OCI-M2 (cell line): Measurements from ENCODE around the gene TM4SF5.

ENCODE experiments used
- DNase-seq: peaks from one replicate; lab custom pipeline; 2025; ENCODE audit not compliant: unreplicated experiment; lab: John Stamatoyannopoulos, UW

Gene TM4SF5

DNA sequence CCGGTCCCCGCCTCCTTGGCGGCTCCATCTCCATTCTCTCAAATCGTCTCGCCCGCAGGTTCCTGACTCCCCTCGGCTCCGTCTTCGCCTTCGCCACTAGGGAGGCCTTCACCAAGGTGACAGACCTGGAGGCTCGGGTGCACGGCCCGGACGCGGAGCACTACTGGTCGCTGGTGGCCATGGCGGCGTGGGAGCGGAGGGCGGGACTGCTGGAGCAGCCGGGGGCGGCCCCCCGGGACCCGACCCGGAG lies 17.9 kb downstream of the TM4SF5 start:
- DNase-seq, result no peak

DNA sequence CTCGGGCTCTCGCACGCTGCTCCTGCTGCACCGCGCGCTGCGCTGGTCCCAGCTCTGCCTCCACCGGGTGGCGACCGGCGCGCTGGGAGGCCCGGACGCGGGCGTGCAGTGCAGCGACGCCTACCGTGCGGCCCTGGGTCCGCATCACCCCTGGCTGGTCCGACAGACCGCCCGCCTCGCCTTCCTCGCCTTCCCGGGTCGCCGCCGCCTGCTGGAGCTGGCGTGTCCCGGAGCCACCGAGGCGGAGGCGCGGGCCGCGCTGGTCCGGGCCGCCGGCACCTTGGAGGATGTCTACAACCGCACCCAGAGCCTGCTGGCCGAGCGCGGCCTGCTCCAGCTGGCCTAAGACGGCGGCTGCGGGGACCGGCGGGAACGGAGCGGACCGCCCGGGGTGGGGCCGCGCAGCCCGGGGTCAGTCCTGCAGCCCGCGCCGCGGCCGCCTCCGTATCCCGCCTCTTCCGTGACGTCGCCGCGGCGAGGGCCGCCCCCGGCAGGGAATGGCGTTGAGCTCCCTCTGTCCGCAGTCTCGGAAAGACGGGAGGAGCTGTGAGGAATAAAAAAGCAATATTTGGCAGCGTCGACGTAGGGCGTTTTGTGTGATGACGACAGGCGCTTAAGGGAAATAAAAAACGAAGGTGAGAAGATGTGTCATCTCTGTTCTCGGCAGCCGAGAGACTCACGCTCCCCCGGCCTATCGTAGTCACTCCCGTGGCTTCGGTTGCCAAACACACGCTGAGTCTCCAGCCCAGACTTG lies 18.4 kb downstream of the TM4SF5 start:
- peak; percentile 26 for DNase-seq

DNA sequence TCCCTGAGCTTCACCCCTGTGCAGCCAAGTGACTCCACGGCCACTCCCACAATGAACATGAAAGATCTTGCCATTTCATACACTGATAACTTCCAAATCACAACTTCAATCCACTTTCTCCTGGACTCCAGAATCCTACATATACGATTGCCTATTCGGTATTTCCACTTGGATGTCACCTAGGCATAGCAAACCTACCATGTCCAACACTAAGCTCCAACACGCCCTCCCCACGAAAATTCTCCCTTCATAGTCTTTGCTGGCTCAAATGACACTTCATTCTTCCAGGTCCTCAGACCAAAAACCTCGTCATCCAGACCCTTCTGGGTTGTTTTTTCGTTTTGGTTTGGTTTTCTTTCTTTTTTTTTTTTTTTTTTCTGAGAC lies 19.0 kb downstream of the TM4SF5 start:
- no peak for DNase-seq

DNA sequence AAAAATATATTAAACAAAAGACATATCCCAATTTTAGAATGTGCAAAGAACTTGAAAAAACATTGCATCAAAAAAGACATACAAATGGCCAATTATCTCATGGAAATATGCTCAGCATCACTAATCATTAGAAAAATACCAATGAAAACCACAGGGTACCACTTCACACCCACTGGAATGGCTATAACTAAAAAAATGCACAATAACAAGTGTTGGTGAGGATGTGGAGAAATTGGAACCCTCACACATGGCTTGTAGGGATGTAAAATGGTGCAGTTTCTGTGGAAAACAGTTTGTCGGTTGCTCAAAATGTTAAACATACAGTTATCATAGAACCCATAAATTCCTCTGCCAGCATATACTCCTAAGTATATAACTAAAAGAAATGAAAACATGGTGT lies 23.5 kb downstream of the TM4SF5 start:
- DNase-seq, result no peak

DNA sequence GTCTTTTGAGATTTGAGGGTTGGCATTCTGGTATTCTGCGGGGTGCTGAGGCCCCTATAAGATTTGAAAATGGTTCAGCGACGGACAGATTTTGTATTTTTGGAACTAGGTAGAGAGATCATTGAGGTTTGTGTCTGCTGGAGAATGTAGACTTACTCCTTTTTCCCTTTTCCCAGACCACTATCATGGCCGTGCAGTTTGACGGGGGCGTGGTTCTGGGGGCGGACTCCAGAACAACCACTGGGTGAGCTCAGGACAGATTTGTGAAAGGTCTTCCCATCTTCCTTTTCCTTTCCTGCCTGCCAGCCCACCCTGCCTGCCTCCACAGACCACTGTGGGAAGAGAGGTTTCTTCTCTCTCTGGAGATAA lies 24.9 kb downstream of the TM4SF5 start:
- no peak for DNase-seq

DNA sequence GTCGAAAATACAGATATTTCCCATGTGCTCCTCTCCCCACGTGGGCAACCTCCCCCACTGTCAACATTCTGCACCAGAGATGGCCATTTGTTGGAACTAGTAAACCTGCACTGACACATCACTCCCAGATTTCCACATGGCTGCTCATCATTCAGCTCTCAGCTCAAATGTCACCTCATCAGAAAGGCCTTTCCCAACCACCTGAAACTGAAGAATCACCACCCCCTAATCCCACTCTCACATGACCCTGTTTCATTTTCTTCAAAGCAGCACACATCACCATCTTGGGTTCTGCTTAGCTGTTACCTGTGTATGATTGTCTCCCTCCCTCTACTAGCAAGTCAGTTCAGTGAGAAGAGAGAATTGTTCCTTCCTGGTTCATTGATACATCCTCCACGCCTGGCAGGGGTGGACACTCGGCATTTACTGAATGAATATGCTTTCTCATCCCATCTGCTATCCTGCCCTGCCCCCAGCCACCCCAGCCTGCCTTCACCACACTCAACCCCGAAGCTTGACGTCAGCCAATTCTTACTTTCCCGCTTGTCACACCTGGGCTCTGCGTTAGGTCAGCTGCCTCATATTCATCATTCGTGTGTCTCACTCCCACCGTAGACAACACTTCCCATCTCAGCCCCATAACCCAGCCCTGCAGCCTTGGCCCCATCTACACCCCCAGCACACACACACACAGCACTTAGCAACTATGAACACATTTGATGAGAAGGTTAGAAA lies 28.9 kb downstream of the TM4SF5 start:
- DNase-seq, result no peak

DNA sequence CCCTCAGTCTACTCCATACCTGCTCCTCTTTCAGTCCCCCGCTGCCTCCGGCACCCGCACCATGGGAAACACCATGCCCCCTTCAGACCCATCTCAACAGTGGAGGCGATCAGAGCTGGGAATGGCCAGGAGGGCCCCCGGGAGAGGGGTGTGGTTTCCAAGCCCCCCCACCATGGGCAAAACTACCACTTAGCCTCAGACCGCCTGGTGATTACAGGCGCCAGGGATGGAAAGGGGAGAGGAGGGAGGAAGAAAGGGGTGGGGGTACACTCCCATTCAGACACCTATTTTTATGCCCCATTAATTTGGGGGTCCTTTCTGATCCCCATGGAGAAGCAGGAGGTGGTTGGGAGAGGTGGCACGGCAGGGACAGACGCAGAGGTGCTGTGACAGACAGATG lies 30.5 kb downstream of the TM4SF5 start, which contains the start of gene C17orf114:
C17orf114 (minus strand) TSS at position 101 of the 400 bp plus-strand sequence.
- DNase-seq, result no peak

DNA sequence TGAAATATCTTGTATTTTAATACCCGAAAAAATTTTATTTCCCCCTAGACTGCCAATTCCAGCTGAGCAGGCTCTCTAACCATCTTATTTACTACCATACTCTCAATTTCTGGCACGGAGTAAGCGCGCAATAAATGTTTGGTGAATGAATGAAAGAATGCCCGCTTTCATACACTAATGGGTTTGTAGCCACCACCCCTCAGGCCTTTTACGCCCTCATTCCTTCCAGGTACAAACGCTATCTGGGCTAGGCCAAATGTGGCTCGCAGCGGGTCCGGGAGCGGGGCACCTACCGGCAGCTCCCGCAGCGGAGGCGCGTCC lies 34.7 kb downstream of the TM4SF5 start:
- DNase-seq, result no peak

DNA sequence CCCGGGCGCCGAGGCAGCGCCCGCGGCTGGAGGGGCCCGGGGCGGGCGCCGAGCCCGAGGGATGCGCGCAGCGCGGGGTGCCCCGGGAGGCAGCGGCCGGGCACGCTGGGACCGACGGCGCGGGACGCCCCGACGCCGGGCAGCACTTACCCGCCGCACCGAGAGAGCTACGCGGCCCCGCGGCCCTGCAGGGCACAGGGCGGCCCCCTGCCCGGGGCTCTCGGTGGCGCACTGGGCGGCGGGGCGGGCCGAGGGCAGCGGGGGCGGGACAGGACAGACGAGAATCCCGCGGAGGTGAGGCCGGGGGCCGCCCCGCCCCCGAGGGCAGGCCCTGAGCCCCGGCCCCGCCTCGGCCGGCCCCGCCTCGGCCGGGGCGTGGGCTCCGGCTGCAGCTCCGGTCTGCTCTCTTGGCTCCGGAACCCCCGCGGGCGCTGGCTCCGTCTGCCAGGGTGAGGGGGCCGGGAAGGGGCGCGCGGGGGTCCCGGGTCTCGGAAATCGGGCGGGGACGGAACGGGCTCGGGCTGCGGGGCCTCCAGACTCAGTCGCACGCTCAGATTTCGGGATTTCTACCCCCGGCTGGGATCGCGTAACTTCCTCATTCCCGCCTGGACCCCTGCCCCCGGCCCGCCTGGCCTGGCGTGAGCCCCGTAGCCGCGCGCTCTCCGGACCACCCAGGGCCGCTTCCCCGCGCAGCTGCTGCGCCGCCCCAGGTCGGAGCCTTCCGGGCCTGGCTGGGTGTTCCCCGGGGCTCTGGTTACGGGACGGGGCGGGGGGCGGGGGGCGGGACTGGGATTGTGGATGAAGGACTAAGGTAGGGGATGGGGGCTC lies 35.3 kb downstream of the TM4SF5 start, which contains the start of gene PLD2:
PLD2 (plus strand) TSS at position 376 of the 828 bp plus-strand sequence. CDS start 621 bp downstream, outside the sequence.
- peak; percentile 8 for DNase-seq

DNA sequence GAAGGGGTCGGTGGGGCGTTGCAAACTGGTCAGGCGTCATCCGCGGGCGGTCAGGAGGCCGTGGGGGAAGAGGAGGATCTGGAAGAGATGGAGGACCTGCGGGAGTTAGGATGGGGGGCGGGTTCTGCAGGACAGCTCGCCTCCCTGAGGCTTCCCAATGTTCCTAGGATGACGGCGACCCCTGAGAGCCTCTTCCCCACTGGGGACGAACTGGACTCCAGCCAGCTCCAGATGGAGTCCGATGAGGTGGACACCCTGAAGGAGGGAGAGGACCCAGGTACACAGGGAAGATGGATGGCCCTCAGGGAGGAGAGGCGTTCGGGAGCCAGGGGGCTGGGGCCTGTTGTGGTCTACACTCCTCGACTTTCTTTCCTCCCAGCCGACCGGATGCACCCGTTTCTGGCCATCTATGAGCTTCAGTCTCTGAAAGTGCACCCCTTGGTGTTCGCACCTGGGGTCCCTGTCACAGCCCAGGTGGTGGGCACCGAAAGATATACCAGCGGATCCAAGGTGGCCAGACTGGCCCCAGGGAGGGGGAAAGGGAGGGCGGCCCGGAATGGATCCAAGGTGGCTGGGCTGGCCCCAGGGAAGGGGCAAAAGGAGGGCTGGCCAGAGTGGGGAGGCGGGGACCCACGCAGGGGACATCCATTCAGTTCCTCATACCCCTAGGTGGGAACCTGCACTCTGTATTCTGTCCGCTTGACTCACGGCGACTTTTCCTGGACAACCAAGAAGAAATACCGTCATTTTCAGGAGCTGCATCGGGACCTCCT lies 36.1 kb downstream of the TM4SF5 start:
- DNase-seq, result no peak

DNA sequence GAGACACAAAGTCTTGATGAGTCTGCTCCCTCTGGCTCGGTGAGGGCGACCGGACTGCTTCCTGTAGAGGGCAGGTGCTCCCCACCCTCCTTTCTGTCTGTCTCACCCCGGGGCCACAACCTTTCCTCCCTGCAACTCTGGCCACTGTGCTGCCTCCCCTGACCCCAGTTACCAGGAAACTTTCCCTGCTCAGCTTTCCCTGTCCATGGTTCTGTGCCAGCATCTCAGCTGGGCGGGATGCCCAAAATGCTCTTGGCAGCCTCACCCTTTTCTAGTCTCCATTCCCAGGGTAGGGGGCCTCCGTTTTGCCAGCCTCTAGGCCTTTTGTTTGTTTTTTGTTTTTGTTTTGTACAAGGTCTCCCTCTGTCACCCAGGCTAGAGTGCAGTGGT lies 36.7 kb downstream of the TM4SF5 start:
- DNase-seq, result no peak

DNA sequence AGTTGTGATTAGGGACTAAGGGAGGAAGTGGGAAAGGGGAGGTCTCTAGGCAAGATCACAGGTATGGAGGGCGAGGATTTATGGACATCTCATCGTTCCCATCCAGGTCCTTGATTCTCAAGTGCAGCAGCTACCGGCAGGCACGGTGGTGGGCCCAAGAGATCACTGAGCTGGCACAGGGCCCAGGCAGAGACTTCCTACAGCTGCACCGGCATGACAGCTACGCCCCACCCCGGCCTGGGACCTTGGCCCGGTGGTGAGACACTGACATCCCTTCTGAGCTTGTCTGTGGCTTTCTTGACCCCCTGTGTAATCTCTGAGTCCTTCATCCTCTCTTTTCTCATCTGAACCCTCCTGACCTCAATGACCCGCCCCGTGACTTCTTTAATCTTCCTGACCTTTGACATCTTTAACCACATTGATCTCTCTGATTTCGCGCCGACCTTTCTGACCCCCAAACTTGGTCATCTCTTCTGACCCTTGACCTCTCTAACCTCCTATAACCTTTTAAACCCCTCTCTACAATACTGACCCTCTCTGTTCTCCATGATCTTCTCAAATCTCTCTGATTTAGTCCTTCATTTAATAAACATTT lies 39.1 kb downstream of the TM4SF5 start:
- DNase-seq, result no peak

DNA sequence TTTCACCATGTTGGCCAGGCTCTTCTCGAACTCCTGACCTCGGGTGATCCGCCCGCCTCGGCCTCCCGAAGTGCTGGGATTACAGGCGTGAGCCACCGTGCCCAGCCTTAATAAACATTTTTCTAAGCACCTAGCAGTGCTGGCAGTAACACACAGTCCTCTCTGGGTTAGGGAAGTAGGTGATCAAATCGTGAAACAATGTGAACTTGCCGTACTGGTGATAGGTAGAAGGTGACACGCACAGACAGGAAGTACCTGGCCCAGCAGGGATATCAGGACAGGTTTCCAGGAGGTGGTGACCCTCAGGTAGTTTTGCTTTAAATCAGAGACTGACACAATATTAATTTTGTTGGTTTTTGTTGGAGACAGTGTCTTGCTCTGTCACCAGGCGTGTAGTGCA lies 39.8 kb downstream of the TM4SF5 start:
- DNase-seq, result no peak

DNA sequence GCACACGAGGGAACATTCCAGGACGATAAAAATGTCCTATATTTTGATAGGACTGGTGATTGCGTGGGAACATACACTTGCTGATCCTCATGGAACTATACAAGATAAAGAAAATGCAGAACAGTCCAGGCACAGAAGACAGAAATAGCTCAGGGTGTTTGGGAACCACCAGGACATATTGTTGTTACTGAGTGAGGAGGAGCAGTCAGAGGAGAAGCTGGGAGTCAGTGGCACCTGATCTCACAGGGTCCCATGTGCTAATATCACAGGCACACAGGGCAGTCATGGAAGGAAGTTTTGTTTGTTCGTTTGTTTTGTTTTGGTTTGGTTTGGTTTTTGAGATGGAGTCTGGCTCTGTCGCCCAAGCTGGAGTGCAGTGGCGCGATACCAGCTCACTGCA lies 41.0 kb downstream of the TM4SF5 start:
- no peak for DNase-seq

DNA sequence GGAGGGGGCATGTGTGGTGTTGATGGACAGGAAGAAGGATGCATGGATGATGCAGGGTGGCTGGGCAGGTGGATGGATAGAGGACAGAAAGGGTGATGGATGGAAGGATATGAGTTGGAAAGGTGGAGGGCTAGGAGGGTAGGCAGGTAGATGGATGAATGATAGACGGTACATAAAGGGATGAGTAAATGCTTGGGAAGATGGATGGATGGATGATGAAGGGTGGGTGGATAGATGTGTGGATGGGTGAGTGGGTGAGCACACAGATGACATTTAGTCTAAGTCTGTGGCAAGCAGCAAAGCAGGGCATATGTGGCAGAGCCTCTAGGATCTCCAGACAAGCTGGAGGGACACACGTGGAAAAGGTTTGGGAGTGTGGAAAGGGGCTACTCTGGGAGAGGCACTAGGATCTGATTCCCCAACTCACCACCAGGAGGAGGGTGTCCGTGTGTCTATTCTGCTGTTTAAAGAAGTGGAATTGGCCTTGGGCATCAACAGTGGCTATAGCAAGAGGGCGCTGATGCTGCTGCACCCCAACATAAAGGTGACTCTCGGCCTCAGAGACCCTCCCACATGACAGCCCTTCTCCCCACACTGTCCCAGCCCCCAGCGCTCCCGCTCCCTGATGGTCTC lies 43.5 kb downstream of the TM4SF5 start:
- DNase-seq, result no peak

DNA sequence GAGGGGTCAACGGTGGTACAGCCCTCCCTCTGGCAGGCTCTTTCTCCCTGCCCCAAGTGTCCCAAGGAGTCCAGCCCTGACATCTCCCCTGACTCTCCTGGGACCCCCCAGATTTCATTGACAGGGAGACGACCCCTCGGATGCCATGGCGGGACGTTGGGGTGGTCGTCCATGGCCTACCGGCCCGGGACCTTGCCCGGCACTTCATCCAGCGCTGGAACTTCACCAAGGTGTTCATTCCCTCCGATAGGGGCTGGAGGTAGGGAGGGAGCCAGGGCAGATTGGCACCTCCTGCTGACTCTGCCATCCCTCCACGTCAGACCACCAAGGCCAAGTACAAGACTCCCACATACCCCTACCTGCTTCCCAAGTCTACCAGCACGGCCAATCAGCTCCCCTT lies 45.1 kb downstream of the TM4SF5 start:
- no peak for DNase-seq

DNA sequence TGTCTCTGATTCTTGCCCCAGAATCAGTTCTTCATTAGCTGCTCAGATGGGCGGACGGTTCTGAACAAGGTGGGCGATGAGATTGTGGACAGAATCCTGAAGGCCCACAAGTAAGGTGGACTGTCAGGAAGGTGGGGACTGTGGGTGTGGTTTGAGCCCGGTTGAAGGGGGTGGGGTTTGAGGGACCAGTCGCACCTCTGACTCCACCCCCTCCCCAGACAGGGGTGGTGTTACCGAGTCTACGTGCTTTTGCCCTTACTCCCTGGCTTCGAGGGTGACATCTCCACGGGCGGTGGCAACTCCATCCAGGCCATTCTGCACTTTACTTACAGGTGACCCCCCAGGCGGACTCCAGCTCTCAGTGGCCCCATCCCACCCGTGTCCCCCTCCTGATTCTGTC lies 46.6 kb downstream of the TM4SF5 start:
- DNase-seq, result no peak

DNA sequence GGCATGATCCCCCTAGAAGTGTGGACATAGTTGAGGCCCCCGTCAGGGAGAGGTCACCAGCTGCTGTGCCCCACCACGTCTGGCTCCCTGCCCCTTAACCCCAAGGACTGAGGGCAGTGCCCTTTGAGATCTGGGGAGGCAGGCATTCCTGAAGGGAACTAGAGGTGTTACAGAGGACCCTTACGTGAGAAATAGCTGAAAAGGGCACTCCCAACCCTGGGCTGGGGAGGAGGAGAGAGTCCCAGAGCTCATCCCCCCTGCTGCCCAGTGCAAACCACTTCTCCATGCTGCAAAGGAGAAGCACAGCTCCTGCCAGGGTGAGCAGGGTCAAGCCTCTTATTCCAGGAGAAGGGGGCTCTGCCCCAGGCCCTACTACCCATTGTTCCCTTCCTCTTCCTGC lies 51.1 kb downstream of the TM4SF5 start:
- no peak for DNase-seq

DNA sequence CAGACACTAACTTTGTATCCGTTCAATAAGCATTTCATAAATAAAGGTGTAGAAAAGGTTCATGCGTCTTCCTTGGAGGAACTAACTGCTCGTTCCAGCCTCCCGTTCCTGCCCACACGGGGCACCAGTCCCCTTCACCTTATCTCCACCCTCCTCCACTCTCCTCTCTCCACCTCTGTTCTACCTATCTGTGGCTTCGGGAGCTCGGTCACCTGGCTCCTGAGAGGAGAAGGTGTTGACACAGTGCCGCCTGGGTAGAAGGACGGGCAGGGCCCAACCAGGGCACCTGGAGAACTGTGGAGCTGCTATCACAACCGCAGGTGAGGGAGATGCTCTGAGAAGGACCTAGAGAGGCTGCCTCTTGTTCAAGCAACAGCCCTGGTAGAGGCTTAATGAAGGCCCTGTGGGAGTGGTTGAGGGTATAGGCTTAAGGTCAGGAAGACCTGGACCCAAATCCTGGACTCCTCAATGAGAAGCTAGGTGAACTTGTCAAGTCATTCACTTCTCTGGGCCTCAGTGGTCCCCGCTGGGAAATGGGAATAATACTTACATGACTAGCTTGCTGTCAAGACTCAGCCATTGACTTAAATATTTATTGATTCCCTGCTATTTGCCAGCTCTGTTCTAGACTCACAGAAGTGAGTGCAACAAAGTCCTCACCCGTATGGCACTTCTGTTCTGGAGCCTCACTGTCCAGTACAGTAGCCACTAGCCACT lies 51.8 kb downstream of the TM4SF5 start:
- no peak for DNase-seq

DNA sequence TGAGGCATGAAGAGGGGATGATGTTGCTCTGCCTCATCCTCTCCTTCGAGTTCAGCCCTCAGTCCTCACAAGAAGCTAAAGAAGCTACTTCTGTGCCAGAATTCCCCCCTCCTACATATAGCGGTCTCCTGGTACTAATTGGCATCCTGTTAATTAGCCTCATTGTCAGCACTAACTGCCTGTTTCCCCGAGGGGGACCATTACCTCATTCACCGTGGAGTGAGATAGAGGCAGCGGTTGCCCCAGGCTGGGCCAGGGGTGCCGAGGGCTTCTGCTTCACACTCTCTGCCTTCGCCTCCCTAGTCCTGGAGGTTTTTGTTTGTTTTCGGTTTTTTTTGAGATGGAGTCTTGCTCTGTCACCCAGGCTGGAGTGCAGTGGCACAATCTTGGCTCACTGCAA lies 55.7 kb downstream of the TM4SF5 start:
- no peak for DNase-seq
